ENCODE measurements around the gene ARHGEF7.

ARHGEF7 gene

GRCh38 chr13:111303559-111303958 is 188.4 kb downstream of the ARHGEF7 start:
- DNase-seq (ENCODE audit: low read depth): no peak

- no peak for DNase-seq (ENCODE audit: low read depth)
These were observed 189.0 kb downstream of the ARHGEF7 start for GRCh38 chr13:111304041-111304544.

- DNase-seq (ENCODE audit: low read depth): no peak
These were observed 189.6 kb downstream of the ARHGEF7 start for GRCh38 chr13:111304603-111305289.

- no peak for DNase-seq (ENCODE audit: low read depth)
These were observed 198.0 kb downstream of the ARHGEF7 start for GRCh38 chr13:111312944-111313590.

- no peak for DNase-seq (ENCODE audit: low read depth)
These were observed 198.9 kb downstream of the ARHGEF7 start for GRCh38 chr13:111313911-111314425.

GRCh38 chr13:111314852-111315251 is 199.7 kb downstream of the ARHGEF7 start:
- DNase-seq (ENCODE audit: low read depth): no peak

- no peak for DNase-seq (ENCODE audit: low read depth)
These were observed 200.4 kb downstream of the ARHGEF7 start for GRCh38 chr13:111315347-111315995.

GRCh38 chr13:111316161-111316730 is 201.1 kb downstream of the ARHGEF7 start:
- DNase-seq (ENCODE audit: low read depth): no peak

GRCh38 chr13:111317042-111317550 is 202.0 kb downstream of the ARHGEF7 start:
- no peak for DNase-seq (ENCODE audit: low read depth)

- DNase-seq (ENCODE audit: low read depth): no peak
These were observed 202.6 kb downstream of the ARHGEF7 start for GRCh38 chr13:111317571-111318345.

- no peak for DNase-seq (ENCODE audit: low read depth)
These were observed 203.3 kb downstream of the ARHGEF7 start for GRCh38 chr13:111318386-111318785.

GRCh38 chr13:111319521-111319920 is 204.4 kb downstream of the ARHGEF7 start:
- no peak for DNase-seq (ENCODE audit: low read depth)

GRCh38 chr13:111319998-111320911 is 205.1 kb downstream of the ARHGEF7 start, which contains the start of gene TEX29:
TSS of gene TEX29 (plus strand) at chr13:111320642. CDS start at chr13:111320891, 249 bp downstream.
- DNase-seq (ENCODE audit: low read depth): no peak

- DNase-seq (ENCODE audit: low read depth): no peak
These were observed 207.1 kb downstream of the ARHGEF7 start for GRCh38 chr13:111322001-111322915.

- no peak for DNase-seq (ENCODE audit: low read depth)
These were observed 207.8 kb downstream of the ARHGEF7 start for GRCh38 chr13:111322916-111323331.

GRCh38 chr13:111323549-111323948 is 208.4 kb downstream of the ARHGEF7 start:
- DNase-seq (ENCODE audit: low read depth): no peak

GRCh38 chr13:111323950-111324651 is 209.0 kb downstream of the ARHGEF7 start:
- no peak for DNase-seq (ENCODE audit: low read depth)

GRCh38 chr13:111324736-111325135 is 209.6 kb downstream of the ARHGEF7 start:
- DNase-seq (ENCODE audit: low read depth): no peak

Data from stimulated activated CD8-positive, alpha-beta memory T cell treated with anti-CD3 and anti-CD28 coated beads, Interleukin-4, amount 100 ng/mL, for 24 hours (primary cell).